SK-N-SH treated with all-trans-retinoic acid at 6 μM for 48 hours (cell line): Measurements from ENCODE around the gene PRSS56.

Experiments
- ATAC-seq: fragments of 200-7000 bp; cut with Tn5 transposase; 3 replicates; pipeline ENCODE4 v1.9.1; 2020; ENCODE audit warnings: mild to moderate bottlenecking, moderate library complexity
- ARNTL ChIP-seq: fragments of 450-650 bp; formaldehyde crosslinking; IDR thresholded peaks from 2 replicates; pipeline ENCODE4 v1.5.0; 2020; ENCODE audit warnings: low read depth, mild to moderate bottlenecking, moderate library complexity, borderline replicate concordance
- BACH2 ChIP-seq: fragments of 250-450 bp; sonication (Bioruptor Pico); IDR thresholded peaks from 2 replicates; pipeline ENCODE4 v1.9.0; 2021; ENCODE audit warnings: mild to moderate bottlenecking, borderline replicate concordance
- CREB5 ChIP-seq: fragments of 250-450 bp; sonication (Bioruptor Pico); IDR thresholded peaks from 2 replicates; pipeline ENCODE4 v1.5.1; 2020; ENCODE audit warnings: low read depth, mild to moderate bottlenecking, moderate library complexity
- CSDC2 ChIP-seq: fragments of 250-450 bp; sonication (Bioruptor Pico); IDR thresholded peaks from 2 replicates; pipeline ENCODE4 v1.5.0; 2020; ENCODE audit warnings: mild to moderate bottlenecking, moderate library complexity
- CSRNP3 ChIP-seq: fragments of 250-450 bp; sonication (Bioruptor Pico); IDR thresholded peaks from 2 replicates; pipeline ENCODE4 v1.5.1; 2021; ENCODE audit warnings: mild to moderate bottlenecking, moderate library complexity
- ESRRG ChIP-seq: fragments of 250-450 bp; sonication (Bioruptor Pico); IDR thresholded peaks from 2 replicates; pipeline ENCODE4 v1.6.1; 2021; ENCODE audit warnings: mild to moderate bottlenecking
- GLIS3 ChIP-seq: fragments of 250-450 bp; sonication (Bioruptor Pico); IDR thresholded peaks from 2 replicates; pipeline ENCODE4 v1.5.0; 2020; ENCODE audit warnings: mild to moderate bottlenecking, moderate library complexity
- ISL1 ChIP-seq: fragments of 250-450 bp; sonication (Bioruptor Pico); IDR thresholded peaks from 2 replicates; pipeline ENCODE4 v2.1.2; 2022; ENCODE audit warnings: mild to moderate bottlenecking, moderate library complexity
- OSR1 ChIP-seq: fragments of 250-450 bp; sonication (Bioruptor Pico); IDR thresholded peaks from 2 replicates; pipeline ENCODE4 v1.8.0; 2022; ENCODE audit warnings: moderate library complexity, mild to moderate bottlenecking, inconsistent platforms
- PPARA ChIP-seq: fragments of 250-450 bp; sonication (Bioruptor Pico); IDR thresholded peaks from 2 replicates; pipeline ENCODE4 v1.5.0; 2020; ENCODE audit warnings: mild to moderate bottlenecking, borderline replicate concordance
- RARB ChIP-seq: fragments of 250-450 bp; sonication (Bioruptor Pico); IDR thresholded peaks from 2 replicates; pipeline ENCODE4 v1.8.0; 2021; ENCODE audit warnings: mild to moderate bottlenecking, moderate library complexity
- SNAI2 ChIP-seq: fragments of 250-450 bp; sonication (Bioruptor Pico); IDR thresholded peaks from 2 replicates; pipeline ENCODE4 v1.5.0; 2020; ENCODE audit warnings: mild to moderate bottlenecking, moderate library complexity
- TCF4 ChIP-seq: fragments of 250-450 bp; sonication (Bioruptor Pico); IDR thresholded peaks from 2 replicates; pipeline ENCODE4 v1.8.0; 2021; ENCODE audit warnings: mild to moderate bottlenecking, moderate library complexity, borderline replicate concordance
- TSHZ2 ChIP-seq: fragments of 250-450 bp; sonication (Bioruptor Pico); IDR thresholded peaks from 2 replicates; pipeline ENCODE4 v1.5.0; 2020; ENCODE audit warnings: mild to moderate bottlenecking, moderate library complexity
- ZC3H10 ChIP-seq: fragments of 250-450 bp; sonication (Bioruptor Pico); IDR thresholded peaks from 2 replicates; pipeline ENCODE4 v1.5.1; 2021; ENCODE audit warnings: mild to moderate bottlenecking, moderate library complexity
- ZFP30 ChIP-seq: fragments of 450-650 bp; formaldehyde crosslinking; IDR thresholded peaks from 2 replicates; pipeline ENCODE4 v1.5.0; 2022; ENCODE audit warnings: mild to moderate bottlenecking, moderate library complexity
- ZNF565 ChIP-seq: fragments of 450-650 bp; formaldehyde crosslinking; conservative IDR thresholded peaks from 2 replicates; pipeline ENCODE4 v1.5.0; 2020; ENCODE audit warnings: low read depth, mild to moderate bottlenecking, moderate library complexity
- ZNF70 ChIP-seq: fragments of 450-650 bp; formaldehyde crosslinking; IDR thresholded peaks from 2 replicates; pipeline ENCODE4 v1.5.0; 2020; ENCODE audit warnings: mild to moderate bottlenecking, moderate library complexity
- ZNF8 ChIP-seq: fragments of 450-650 bp; formaldehyde crosslinking; IDR thresholded peaks from 2 replicates; pipeline ENCODE4 v1.5.0; 2020; ENCODE audit warnings: mild to moderate bottlenecking, moderate library complexity
- TF ChIP-seq, protein P1 (sequence below): fragments of 250-450 bp; sonication (Bioruptor Pico); IDR thresholded peaks from 2 replicates; pipeline ENCODE4 v1.8.0; 2020; ENCODE audit warnings: mild to moderate bottlenecking, moderate library complexity, borderline replicate concordance

The PRSS56 gene

GRCh38 chr2:232540441-232541041, 20.4 kb downstream of the PRSS56 start (continued):
- TF ChIP-seq ZNF8 (CRISPR knock-in tag), result no peak
- TF ChIP-seq GLIS3 (CRISPR knock-in tag), result no peak
- no peak for TF ChIP-seq ESRRG (CRISPR knock-in tag)

DNA sequence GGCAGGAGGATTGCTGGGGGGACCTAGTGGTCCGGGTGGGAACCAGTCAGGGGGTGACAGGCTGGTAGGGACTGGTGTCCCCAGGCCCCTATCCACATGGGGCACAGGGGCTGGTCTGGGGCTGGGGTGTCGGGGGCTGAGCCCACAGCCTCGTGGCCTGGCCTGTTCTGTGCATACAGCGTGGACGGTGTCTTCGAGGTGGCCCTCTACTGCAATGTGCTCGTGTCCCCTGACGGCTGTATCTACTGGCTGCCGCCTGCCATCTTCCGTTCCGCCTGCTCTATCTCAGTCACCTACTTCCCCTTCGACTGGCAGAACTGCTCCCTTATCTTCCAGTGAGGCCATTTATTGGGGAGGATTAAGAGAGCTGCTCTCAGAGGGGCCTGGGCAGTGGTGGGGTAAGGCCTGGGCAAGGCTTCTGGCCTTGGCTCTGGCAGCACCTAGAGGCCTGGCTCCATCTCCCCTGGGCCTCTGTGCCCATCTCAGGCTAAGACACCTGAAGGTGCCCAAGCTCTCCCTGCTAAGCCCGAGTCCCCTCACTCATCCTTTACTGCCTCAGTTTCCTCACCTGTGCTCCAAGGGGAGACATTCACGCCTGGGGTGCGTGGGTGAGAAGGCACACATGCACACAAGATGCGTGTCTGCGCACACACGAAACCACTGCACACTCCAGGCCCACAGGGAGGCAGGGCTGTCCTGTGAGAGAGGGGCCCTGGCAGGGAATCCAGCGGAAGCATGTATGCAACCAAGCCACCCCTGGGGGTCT, 21.2 kb downstream of the PRSS56 start:
- ATAC-seq, result peak; percentile 18
- TF ChIP-seq OSR1 (CRISPR knock-in tag), result no peak
- TF ChIP-seq ZNF565 (CRISPR knock-in tag), result no peak
- no peak for TF ChIP-seq TCF4 (CRISPR knock-in tag)
- TF ChIP-seq ISL1 (CRISPR knock-in tag), result no peak
- TF ChIP-seq ZNF8 (CRISPR knock-in tag), result no peak
- no peak for TF ChIP-seq TSHZ2
- no peak for TF ChIP-seq ZFP30 (CRISPR knock-in tag)
- no peak for TF ChIP-seq CSDC2
- no peak for TF ChIP-seq ZC3H10 (CRISPR knock-in tag)
- no peak for TF ChIP-seq PPARA
- TF ChIP-seq RARB (CRISPR knock-in tag), result no peak
- TF ChIP-seq, all 23 proteins: peak for 0

DNA sequence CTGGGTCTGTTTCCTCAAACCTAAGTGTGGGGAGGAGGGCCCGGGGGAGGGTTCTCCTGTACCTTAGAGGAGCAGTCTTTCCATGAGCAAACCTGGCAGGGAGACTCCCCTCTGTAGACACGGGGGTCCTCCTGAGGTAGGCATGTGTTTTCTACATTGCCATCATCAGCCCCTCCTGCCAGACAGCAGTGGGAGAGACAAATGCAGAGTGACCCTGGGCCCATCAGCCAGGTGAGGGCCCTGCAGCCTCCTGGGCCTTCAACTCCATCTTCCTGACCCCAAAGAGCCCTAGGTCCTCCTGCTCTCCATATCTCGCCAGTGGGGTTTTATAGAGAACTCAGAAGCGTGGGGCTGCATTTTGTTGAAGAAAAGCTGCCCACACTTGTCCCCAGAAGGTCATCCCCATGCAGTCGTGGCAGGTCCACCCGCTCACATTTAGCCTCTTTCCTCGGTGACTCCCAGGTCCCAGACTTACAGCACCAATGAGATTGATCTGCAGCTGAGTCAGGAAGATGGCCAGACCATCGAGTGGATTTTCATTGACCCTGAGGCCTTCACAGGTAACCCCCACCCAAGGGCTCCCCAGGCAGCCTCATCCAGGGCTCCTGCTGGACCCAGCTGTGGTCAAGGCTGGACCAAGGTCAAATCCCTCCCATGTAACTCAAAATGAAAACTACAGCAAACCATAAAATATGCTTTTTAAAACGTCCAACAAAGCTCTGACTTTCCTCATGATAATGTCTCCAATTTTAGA, 21.9 kb downstream of the PRSS56 start:
- ATAC-seq, result no peak

More for the DNA sequence above, 21.9 kb downstream of the PRSS56 start:
- TF ChIP-seq ZNF565 (CRISPR knock-in tag), result no peak
- TF ChIP-seq CSDC2, result no peak
- TF ChIP-seq CSRNP3 (CRISPR knock-in tag), result no peak
- no peak for TF ChIP-seq ARNTL (CRISPR knock-in tag)
- TF ChIP-seq, protein P1, sequence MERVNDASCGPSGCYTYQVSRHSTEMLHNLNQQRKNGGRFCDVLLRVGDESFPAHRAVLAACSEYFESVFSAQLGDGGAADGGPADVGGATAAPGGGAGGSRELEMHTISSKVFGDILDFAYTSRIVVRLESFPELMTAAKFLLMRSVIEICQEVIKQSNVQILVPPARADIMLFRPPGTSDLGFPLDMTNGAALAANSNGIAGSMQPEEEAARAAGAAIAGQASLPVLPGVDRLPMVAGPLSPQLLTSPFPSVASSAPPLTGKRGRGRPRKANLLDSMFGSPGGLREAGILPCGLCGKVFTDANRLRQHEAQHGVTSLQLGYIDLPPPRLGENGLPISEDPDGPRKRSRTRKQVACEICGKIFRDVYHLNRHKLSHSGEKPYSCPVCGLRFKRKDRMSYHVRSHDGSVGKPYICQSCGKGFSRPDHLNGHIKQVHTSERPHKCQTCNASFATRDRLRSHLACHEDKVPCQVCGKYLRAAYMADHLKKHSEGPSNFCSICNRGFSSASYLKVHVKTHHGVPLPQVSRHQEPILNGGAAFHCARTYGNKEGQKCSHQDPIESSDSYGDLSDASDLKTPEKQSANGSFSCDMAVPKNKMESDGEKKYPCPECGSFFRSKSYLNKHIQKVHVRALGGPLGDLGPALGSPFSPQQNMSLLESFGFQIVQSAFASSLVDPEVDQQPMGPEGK (CRISPR knock-in tag), result no peak
- TF ChIP-seq OSR1 (CRISPR knock-in tag), result no peak
- TF ChIP-seq SNAI2, result no peak
- no peak for TF ChIP-seq CREB5 (CRISPR knock-in tag)
- no peak for TF ChIP-seq ZNF70
- no peak for TF ChIP-seq ESRRG (CRISPR knock-in tag)
- no peak for TF ChIP-seq BACH2 (CRISPR knock-in tag)
- TF ChIP-seq PPARA, result no peak
